Activated gamma-delta T cell treated with anti-CD3 and anti-CD28 coated beads, Interleukin-2, amount 50 U/mL, for 16 hours (primary cell): Measurements from ENCODE around the gene CLDN7.
"Not testable (repeated sequence)": the region's sequence is repeated elsewhere in the genome, so short reads cannot be mapped to it uniquely, and the experiment has no call there.

Experiments used
- DNase-seq: peaks from one replicate; pipeline ENCODE4 v3.0.0-alpha.2; 2020; ENCODE audit warnings: low read depth

The CLDN7 gene

GRCh38 chr17:7253082-7253481 is 9.2 kb downstream of the CLDN7 start:
- DNase-seq: no peak

GRCh38 chr17:7252176-7253043 is 9.9 kb downstream of the CLDN7 start, which contains the start of gene ELP5:
Gene ELP5, plus strand, starts transcription at chr17:7252215. Its CDS starts 336 bp downstream, at chr17:7252551.
- peak; percentile 79 for DNase-seq

- peak; percentile 99 for DNase-seq
Measured at GRCh38 chr17:7251661-7252175, 10.6 kb downstream of the CLDN7 start, which contains the start of gene CTDNEP1. Gene CTDNEP1, minus strand, starts transcription at chr17:7251734. Its CDS starts 438 bp downstream, at chr17:7251296.

- no peak for DNase-seq
Measured at GRCh38 chr17:7250695-7251627, 11.3 kb downstream of the CLDN7 start.

- DNase-seq: no peak
Measured at GRCh38 chr17:7249830-7250229, 12.4 kb downstream of the CLDN7 start.

GRCh38 chr17:7249214-7249613 is 13.1 kb downstream of the CLDN7 start:
- DNase-seq: no peak

DNA sequence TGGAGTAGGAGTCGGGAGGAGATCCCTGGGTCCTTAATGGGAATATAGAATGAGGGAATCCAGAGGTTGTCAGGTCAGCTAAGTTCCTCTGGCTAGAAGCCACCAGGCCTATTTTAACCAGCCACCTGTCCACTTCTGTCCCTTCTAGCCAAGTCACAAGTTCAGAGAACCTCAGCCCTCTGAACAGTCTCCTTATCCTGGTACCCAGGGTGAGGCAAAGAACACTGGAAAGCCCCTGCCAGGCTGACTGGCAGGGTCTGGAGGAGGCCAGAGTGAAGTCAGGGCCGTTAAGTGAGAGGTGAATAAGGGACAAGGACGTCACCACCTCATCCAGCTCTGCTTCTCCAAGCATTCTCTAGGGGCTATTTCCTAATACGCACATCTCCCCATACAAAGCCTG is 13.5 kb downstream of the CLDN7 start:
- no peak for DNase-seq

- DNase-seq: no peak
Measured at GRCh38 chr17:7246779-7247178, 15.5 kb downstream of the CLDN7 start.

- not testable (repeated sequence) for DNase-seq
Measured at GRCh38 chr17:7243838-7244237, 18.4 kb downstream of the CLDN7 start.

- no peak for DNase-seq
Measured at GRCh38 chr17:7243453-7243729, 18.9 kb downstream of the CLDN7 start.

GRCh38 chr17:7242717-7243452 is 19.4 kb downstream of the CLDN7 start:
- DNase-seq: peak; percentile 86

- DNase-seq: peak; percentile 92
Measured at GRCh38 chr17:7241783-7242716, 20.2 kb downstream of the CLDN7 start, which contains the start of gene GABARAP. Gene GABARAP, minus strand, starts transcription at chr17:7242449. Its CDS starts 119 bp downstream, at chr17:7242330.

DNA sequence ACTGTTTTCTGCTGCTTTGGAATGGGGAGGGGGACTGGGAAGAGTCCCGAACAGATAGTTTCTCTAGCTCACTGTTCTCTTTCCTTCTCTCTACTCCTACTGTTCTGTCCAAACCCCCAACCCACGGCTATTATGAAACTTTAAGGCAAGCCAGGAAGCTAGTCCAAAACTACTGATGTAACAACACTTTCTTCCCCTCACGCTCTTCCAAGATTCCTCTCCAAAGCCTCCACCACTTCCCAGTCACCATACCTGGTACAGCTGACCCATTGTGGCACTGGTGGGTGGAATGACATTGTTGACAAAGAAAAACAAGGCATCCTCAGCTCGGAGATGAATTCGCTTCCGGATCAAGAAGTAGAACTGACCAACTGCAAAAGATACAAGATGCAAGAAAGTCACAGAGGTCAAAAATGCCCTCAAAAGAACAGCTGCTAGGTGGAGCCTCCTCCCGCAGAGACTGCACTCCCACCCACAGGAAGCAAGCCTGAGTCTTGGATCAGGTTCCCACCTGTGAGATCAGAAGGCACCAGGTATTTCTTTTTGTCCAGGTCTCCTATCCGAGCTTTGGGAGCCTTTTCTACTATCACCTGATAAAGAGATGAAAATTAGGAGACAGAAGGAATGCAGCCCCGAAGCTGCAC is 21.1 kb downstream of the CLDN7 start:
- DNase-seq: no peak

- DNase-seq: no peak
Measured at GRCh38 chr17:7240375-7240774, 21.9 kb downstream of the CLDN7 start.

- peak; percentile 96 for DNase-seq
Measured at GRCh38 chr17:7239091-7240027, 22.9 kb downstream of the CLDN7 start, which contains the start of gene PHF23. Gene PHF23, minus strand, starts transcription at chr17:7239457. Its CDS starts 178 bp downstream, at chr17:7239279.

- no peak for DNase-seq
Measured at GRCh38 chr17:7238420-7239090, 23.7 kb downstream of the CLDN7 start.

DNA sequence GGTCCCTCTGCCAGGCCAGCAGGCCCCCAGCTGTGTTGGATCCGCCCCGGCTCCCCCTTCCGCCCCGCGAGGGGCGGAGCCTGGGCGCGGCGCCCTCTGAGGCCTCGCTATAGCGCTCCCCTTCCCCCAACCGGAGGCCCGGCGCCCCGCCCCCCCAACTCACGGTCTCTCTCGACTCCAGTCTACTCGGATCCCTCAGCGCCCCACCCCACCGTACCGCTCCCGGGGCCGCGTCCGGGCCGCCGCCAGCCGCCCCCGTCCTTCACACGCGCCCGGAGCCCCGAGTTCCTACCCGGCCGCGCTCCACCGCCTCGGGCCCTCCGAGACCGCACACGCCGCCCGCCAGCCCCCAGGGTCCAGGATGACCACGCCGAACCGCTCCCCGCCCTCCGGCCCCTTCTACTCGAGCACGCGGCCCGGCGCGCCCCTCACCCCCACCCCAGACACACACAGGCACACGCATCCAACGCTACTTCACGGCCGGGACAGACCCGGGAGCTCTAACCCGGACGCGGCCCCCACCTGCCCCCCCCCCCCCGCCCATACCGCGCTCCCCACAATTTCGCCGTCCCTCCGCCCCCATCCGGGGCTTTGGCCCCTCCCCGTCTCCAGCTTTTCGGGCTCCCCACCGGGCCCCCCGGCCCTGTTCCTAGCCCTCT is 24.4 kb downstream of the CLDN7 start:
- DNase-seq: peak; percentile 73
